ENCODE data around the gene MRPS6. TPM values are rescaled to one million over a fixed set of nuclear protein-coding genes. Genes with fewer than 3 reads are reported as not detected.

MRPS6 gene
- total RNA-seq, 1 donor = 51.4 TPM

DNA sequence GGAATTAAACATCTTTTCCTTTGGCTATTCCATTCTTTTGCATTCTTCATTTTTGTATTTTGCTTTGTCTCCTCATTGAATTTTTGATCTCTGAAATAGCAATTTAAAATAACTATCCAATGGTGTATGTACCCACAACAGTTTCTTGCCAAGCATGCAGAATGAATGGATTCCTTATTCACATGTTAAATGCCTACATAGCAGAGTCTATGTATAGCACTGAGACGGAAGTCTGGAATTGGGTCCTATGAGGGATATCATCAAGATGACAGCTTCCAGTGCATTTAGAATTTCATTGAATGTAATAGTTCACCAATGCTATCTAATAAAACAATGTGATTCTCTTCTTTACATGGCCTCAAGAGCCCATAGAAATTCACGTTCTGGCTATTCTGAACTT lies 97.5 kb downstream of the MRPS6 start:
- no peak overlapping the region for H3K4me3 ChIP-seq (ENCODE audit: low read depth, low read length)
- DNase-seq (ENCODE audit: low read depth) = no peak
- TF ChIP-seq CTCF (IDR thresholded peaks at IDR 0.05; ENCODE audit: insufficient read depth, low read depth, low read length) = no peak

DNA sequence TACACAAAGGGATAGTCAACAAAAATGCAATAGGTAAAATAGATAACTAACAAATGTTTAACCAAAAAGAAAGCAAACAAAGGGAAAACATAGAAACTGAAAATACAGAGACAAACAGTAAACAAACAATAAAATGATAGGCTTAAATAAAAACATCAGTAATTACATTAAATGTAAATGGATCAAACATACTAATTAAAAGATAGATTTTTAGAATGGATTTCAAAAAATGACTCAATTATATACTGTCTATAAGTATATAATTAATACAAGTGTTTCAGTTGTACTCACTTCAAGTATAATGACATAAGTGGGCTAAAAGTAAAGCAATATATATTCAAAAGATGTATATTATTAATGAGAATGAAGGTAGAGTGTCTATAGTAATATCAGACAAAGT lies 101.1 kb downstream of the MRPS6 start:
- TF ChIP-seq CTCF (IDR thresholded peaks at IDR 0.05; ENCODE audit: insufficient read depth, low read depth, low read length) = no peak
- no peak for DNase-seq (ENCODE audit: low read depth)
- no peak overlapping the region for H3K4me3 ChIP-seq (ENCODE audit: low read depth, low read length)

DNA sequence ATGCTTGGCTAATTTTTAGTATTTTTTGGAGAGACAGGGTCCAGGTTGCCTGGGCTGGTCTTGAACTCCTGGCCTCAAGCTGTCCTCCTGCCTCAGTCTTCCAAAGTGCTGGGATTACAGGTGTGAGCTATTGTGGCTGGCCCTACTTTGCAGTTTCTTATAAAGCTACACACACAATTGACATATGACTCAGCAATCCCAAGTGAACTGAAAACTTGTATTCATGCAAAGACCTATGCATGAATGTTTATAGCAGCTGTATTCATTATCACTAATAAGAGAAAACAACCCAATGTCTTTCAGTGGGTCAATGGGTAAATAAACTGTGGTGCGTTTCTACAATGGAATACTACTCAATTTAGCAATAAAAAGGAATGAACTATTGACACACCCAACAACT lies 103.1 kb downstream of the MRPS6 start:
- TF ChIP-seq CTCF (IDR thresholded peaks at IDR 0.05; ENCODE audit: insufficient read depth, low read depth, low read length) = no peak
- H3K4me3 ChIP-seq (ENCODE audit: low read depth, low read length) = no peak overlapping the region
- no peak for DNase-seq (ENCODE audit: low read depth)

- no peak for TF ChIP-seq CTCF (IDR thresholded peaks at IDR 0.05; ENCODE audit: insufficient read depth, low read depth, low read length)
- no peak overlapping the region for H3K4me3 ChIP-seq (ENCODE audit: low read depth, low read length)
- no peak for DNase-seq (ENCODE audit: low read depth)
Measured at GRCh38 chr21:34177919-34178567, 104.7 kb downstream of the MRPS6 start.

DNA sequence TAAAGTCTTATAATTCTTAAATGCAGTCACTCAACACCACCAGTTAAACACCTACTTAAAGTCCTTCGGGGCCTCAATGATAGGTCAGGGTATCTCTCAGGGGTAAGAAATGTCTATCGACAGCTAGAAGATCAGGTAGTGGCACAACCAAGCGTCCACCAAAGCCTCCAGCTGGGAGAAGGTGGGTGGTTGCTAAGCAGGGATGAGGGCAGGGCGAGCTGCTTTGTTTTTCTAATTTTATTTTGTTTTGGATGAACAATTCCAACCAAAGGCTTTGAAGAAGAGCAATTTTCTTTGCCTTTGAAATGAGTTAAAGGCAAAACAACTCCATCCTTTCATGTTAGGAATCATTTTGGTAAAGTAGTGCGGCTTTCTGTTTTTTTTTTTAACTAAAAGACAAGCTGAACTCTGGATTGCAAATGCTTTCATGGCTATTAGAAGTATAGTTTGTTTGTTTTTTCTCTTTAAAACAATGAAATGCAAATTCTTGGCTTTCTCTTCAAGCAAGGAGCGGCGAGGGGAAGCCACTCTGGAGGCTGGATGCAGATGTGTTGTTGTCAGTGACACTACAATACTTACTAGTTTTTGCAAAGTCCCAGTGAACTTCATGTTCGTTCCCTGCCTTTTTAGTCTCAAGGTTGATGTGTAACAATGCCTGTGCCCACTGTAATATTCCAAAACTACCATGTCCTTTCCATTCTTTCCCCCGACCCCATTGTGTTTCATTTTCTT lies 106.0 kb downstream of the MRPS6 start:
- TF ChIP-seq CTCF (IDR thresholded peaks at IDR 0.05; ENCODE audit: insufficient read depth, low read depth, low read length) = no peak
- no peak for DNase-seq (ENCODE audit: low read depth)
- no peak overlapping the region for H3K4me3 ChIP-seq (ENCODE audit: low read depth, low read length)

- no peak for TF ChIP-seq CTCF (IDR thresholded peaks at IDR 0.05; ENCODE audit: insufficient read depth, low read depth, low read length)
Measured at GRCh38 chr21:34180407-34180806, 107.0 kb downstream of the MRPS6 start.

More at GRCh38 chr21:34180407-34180806, 107.0 kb downstream of the MRPS6 start:
- H3K4me3 ChIP-seq (ENCODE audit: low read depth, low read length) = no peak overlapping the region
- no peak for DNase-seq (ENCODE audit: low read depth)

Measured in fibroblast of villous mesenchyme (primary cell).